ENCODE data around the gene HIF1A.
A peak's percentile ranks its signal among the peaks of the same experiment; 100 is the strongest.

HIF1A gene

DNA sequence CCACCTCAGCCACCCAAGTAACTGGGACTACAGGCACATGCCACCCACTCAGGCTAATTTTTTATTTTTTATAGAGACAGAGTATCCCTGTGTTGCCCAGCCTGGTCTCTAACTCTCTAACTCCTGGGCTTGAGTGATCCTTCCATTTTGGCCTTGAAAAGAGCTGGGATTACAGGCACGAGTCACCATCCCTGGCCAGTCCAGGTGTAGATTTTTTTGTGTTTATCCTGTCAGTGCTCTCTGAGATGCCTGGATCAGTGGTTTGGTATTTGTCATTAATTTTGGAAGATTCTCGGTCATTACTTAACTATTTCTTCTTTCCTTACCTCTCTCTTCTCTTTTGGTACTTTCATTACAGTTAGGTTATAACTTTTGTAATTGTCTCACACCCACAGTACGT, 5.3 kb upstream of the HIF1A start:
- no peak for TF ChIP-seq CTCF (IDR thresholded peaks at IDR 0.05; ENCODE audit: low read depth, low read length)
- H3K4me3 ChIP-seq (ENCODE audit: low read depth, low read length): no peak overlapping the region

DNA sequence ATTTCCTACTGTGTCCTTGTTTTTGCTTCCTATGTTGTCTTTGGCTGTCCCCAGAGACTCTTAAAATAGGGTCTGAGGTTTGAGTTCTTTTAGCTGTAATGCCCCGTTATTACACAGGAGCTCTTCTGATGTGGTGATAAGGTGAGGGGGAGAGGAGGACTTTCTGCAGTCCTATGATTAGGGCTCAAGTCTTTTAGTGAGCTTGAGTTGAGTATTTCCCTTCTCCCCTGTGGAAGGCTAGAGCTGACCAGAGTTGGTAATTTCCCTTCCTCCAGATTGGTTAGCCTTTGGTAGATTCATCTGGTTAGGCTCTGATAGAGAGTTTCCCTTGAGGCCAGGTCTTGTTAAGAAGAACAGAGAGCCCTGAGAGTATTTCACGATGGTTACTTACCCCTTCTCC, 4.3 kb upstream of the HIF1A start:
- H3K4me3 ChIP-seq (ENCODE audit: low read depth, low read length): no peak overlapping the region
- no peak for TF ChIP-seq CTCF (IDR thresholded peaks at IDR 0.05; ENCODE audit: low read depth, low read length)

- H3K4me3 ChIP-seq (ENCODE audit: low read depth, low read length): no peak overlapping the region
- TF ChIP-seq CTCF (IDR thresholded peaks at IDR 0.05; ENCODE audit: low read depth, low read length): no peak
Observed at GRCh38 chr14:61691495-61691894, 3.8 kb upstream of the HIF1A start.

- H3K4me3 ChIP-seq (ENCODE audit: low read depth, low read length): no peak overlapping the region
- TF ChIP-seq CTCF (IDR thresholded peaks at IDR 0.05; ENCODE audit: low read depth, low read length): no peak
Observed at GRCh38 chr14:61694039-61694438, 1.3 kb upstream of the HIF1A start.

GRCh38 chr14:61695695-61696527, 598 bp downstream of the HIF1A start:
- TF ChIP-seq CTCF (IDR thresholded peaks at IDR 0.05; ENCODE audit: low read depth, low read length): no peak
- peak overlapping the region; percentile 90 for H3K4me3 ChIP-seq (ENCODE audit: low read depth, low read length)

DNA sequence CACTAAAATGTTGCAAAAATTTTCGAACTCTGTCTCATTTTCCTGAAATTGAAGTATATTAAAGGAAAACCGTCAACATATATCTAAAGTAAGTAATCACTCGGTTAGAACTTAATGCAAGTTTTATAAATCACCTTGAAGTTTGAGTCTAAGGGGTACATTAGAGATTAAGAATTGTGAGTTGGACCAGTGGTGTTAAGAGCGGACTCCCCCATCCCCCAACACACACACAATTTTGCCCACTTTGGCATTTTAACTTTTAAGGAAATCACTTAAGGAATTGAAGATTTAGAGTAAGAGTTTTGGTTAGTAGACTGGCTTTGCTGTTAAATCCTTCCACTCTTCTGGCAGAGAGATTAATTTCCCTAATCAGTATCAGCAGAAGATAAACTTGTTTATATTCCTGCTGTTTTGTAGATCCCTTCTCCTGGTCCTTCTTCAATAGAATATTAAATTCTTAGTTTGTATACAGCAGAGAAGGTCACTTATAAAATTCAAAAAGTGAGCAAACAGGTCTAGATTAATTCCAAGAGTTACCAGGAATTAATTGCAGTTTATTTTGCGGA, 1.5 kb downstream of the HIF1A start:
- H3K4me3 ChIP-seq (ENCODE audit: low read depth, low read length): peak overlapping the region; percentile 90
- TF ChIP-seq CTCF (IDR thresholded peaks at IDR 0.05; ENCODE audit: low read depth, low read length): no peak

- TF ChIP-seq CTCF (IDR thresholded peaks at IDR 0.05; ENCODE audit: low read depth, low read length): no peak
- peak overlapping the region; percentile 90 for H3K4me3 ChIP-seq (ENCODE audit: low read depth, low read length)
Observed at GRCh38 chr14:61698206-61698980, 3.1 kb downstream of the HIF1A start.
